ENCODE measurements around the gene HOXA4.

The HOXA4 gene

DNA sequence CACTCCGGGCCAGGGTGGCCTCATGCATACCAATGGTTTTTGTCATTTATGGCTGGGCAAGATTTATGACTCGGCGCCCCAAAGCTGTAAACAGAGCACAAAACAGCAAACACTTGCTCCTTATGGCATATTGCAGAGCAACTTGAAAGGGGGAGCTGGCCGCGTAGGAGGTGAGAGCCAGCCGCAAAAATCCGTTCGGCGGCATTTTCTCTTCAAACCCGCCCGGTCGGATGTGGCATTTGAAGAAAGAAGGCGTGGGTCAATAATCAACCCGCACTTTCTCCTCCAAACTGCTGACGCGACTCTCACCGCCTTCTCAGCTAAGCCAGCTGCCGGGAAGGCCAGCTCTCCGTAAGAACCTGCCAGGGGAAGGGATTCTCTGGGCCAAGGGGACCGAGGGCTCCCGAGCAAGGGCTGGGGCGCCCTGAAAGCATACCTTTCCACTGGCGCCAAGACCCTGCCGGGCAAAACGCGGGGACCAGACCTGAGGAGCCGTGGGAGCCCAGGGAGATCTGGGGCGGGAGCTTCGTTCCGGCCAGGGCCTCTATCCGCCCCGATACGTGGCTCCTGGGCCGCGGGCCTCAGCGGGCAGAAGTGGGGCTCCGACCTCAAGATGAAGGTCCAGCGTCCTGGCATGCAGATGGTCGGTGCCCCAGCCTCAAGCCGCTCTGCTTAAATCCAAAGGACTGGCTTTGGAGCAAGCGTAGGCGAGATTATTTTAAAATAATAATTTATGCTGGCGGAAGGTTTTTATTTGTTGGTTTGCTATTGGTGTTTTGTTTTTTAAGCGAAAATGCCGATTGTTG, 15.1 kb downstream of the HOXA4 start:
- DNase-seq: no peak

DNA sequence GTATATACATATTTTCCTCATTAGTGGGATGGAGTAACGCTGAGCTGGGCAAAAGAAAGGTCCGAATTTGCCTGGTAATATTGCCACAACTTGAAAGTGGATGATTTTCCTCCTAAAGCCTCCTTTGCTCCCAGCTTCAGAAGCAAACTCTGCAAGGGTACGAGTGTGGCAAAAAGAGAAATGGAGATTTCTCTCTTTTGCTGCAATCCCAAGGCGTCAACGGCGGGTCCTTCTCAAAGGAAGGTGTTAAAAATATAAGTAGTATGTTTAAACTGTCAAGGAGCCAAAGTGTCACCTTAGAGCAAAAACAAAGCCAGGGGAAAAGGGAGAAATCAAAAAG, 15.7 kb downstream of the HOXA4 start:
- DNase-seq: no peak

DNA sequence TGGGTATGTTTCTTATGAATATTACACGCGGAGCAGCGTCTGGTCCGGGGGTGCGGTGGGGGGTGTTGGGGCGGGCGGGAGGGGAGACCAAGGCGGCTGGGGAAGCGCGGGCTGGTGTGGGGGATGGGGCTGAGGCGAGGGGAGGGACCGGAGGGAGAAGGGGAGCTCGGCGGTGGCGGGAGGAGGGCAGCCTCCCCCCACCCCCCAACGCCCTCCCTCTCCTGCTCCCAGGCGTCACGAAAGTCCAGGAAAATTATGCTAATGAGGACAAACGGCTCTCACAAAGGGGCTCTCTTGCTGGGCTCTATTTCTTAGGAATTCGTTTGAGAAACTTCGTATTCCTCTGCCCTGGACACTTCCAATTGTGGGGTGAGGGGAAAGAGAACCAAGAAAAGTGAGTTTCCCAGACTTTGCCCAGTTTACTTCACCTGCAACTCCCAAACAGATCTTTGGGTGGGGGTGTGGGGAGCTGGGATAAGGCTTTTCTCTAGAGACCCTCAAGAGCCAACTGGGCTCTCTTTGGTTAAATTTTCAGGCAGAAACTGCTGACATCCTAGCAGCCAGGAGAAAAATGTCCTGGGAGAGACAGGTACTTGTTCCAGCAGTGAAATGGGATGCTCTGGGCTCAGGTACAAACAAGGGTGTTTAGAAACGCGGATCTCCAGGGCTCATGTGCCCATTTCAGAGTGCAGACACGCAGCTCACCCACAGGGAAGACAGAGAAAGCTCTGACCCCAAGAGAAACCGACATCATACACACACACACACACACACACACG, 16.4 kb downstream of the HOXA4 start:
- DNase-seq: no peak

DNA sequence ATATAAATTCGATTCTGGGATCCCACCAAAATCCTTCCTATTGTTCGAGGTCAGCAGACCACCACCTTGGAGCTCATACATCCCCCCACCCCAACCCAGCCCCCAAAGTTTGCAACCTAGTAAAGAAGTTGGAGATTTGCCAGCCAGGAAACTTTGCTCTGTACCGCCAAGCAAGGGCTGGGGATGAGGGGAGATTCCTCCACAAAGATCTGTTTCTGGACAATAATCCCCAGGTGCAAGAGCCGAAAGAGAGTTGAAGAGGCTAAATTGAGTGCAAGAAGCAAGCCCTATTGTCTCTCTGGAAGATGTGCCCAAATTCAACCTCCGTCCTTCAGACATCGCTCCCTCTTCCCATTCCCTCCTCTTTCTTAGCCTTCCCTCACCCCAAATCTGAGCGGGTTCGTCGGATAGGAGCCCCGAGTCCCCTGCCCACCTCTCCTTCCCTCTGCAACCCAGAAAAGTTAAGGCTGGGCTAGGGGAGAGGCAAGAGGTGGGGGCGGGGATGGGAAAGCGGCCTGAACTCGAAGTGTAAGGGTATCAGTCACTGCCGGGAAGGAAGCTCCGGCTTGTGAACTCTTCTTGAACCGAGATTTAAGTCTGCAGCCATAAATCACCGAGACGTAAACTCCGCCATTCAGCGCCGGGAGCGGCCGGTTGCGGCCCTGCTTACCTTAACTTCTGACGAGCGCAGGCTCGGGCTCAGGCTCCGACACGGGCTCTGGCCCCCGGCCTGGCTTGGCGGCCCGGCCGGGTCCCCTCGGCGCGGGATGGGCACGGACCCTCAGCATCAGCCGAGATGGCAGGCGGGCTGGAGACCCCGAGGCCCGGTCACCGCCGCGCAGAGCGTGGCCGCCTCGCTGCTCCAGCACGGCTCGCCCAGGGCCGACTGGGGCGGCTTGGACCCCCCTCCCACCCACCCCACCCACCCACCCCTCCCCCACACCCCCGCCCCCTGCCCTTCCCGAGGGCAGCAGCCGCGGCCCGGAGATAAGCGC, 17.3 kb downstream of the HOXA4 start:
- no peak for DNase-seq

DNA sequence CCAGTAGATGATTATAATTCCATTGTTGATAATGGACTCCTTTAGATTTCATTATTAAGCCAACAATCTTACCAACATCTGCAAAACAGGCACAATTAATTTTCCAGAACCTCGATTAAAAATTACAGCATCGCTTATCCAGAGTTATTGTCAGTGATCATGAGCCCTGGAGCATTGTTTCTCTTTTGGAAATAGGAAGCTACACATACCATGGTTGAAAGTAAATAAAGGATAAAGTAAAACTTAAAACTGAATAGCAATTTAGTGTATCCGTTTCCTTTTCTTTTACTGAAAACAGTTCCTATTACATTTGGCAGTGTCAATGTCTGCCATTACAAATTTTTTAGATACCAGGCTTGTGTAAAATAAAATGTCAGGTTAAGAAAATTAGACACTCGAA, 18.2 kb downstream of the HOXA4 start:
- DNase-seq: no peak

DNA sequence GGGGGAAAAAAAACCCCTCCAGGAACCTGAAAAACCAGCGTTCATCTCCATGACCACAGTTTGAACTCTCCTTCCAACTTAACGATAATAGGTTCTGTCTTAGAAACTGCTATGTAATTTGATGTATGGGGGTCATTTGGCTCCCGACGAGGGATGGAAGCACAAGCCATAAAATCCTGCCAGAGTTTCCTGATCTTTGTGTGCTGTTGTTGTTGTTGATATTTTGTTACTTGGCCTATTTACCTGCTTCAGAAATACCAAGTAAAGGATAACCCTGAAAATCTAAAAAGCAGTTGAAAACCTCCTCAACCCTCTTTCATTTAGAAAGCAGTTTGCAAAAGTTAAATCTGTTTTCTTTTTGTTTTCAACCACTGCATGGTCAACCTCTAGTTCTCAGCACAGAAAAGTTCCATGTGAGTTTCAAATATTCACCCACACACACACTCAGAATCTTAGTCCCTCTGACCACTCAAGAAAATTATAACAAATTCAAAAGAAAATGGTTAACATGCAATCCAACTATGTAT, 18.7 kb downstream of the HOXA4 start:
- no peak for DNase-seq

DNA sequence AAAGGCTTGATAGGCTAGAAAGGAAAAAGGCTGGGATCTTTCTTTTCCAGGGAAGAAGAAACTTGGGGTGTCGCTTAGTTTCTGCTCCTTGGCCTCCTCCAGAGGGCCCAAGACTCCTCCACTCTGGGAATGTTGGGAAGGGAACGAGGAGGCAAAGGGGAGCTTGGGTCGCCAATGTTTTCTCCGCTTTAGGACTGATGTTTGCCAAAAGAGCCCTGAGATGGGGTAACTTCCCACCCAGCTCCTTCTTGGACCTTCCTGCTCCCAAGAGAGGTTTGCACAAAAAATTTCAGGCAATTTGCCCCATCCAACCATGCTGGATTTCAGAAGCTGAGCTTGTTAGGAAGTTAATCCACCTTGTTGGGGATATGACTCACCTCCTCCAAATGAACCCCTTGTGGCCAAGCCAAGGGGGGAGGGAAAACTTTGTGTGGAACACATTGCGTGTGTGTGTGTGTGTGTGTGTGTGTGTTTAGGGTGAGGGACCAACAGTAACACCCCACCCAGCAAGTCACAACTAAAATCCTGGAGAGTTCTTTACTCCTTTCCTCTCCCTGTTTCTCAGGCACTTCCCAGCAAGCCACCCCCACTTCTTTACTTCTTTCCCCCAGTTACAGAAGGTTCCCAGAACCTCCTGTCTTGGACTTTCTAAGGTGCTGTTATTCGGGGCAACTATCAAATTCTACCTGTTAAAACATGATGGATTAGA, 19.4 kb downstream of the HOXA4 start:
- no peak for DNase-seq

DNA sequence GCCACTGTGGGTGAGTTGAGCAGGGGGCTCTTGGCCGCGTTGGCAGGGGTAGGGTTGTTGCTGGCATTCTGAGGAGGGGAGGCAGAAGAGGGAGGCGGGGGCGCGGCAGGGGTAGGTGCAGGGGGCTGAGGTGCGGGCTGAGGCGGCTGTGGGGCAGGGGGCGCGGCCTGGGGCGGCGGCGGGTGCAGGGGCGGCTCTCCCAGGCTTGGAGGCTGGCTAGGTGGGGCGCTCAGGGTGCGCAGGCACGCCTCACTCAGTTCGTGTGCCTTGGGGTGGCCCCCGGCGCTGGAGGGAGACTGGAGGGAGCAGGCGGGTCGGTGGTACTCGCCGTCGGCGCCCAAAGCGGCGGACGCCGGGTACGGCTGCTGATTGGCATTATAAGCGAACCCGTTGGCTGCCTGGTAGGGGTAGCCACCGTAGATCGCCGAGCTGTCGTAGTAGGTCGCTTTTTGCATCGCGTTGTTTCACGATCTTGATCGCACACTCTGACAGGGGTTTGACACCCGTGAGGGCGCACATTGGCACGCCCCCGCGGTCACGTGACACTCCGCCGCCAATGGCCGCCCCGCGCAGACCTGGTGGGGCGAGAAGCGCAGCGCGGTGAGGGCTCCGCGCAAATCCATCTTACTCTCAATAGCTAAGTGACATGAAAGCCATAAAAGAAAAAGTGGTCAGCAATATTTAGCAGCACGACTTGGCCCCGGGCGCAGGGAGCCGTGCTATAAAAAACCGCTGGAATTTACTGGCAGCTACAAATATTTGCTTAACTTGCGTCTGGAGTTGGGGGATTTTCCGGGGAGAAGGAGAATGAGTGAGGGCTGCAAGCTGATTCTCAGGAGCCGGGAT, 20.1 kb downstream of the HOXA4 start:
- DNase-seq: no peak

DNA sequence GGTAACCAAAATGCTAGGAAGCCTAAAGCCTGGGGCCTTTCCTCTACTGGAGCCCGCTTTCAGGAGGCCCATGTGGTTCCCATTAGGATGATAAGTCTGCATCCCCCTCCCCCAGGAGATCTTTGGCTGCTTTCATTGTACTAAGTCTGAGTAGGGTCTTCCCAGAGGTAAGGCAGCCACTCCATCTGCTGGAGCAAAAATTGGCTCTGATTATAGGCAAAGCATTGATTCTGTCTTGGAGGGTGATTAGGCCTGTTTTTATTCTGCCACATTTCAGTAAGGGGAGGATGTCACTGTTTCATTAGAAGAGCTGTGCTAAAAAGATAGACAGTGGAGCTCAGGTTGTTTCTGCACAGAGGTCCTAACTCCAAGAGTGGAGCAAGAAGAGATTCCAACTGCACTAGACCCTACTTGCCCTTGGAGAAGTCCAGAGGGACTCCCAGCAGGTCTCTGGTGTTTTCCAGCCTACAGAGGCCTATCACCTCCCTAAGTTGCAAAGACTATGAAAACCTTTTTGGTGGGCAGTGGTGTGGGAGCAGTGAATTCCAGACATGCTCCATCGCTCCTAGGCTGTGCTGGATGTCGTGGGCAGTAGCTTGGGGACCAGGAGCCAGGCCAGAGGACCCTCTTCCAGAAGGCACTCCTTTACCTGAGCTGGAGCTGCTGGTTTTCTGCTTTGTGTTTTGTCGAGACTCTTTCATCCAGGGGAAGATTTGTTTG, 20.9 kb downstream of the HOXA4 start:
- no peak for DNase-seq

DNA sequence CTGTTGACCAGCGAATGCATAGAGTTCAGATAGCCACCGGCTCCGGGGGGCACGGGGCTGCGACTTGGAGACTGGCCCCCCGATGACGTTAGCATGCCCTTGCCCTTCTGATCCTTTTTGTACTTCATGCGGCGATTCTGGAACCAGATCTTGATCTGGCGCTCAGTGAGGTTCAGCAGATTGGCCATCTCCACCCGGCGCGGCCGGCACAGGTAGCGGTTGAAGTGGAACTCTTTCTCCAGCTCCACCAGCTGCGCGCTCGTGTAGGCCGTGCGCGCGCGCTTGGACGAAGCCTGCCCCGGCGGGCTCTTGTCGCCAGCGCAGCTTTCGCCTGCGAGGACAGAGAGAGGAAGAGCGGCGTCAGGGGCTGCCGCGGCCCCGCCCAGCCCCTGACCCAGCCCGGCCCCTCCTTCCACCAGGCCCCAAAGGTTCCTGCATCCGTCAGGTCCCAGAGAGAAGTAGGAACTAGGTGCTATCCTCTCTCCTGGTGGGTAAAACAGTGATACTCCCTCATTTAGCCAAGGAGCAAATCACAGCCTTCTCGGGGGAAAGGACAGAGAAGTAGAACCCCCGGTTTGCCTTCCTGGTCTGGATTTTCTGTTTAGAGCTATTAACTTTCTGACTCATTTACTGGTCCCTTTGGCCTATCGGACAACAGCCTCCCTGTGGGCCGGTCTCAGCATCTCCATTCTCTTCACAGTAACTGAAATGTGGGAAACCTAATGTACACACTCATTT, 22.0 kb downstream of the HOXA4 start:
- no peak for DNase-seq

DNA sequence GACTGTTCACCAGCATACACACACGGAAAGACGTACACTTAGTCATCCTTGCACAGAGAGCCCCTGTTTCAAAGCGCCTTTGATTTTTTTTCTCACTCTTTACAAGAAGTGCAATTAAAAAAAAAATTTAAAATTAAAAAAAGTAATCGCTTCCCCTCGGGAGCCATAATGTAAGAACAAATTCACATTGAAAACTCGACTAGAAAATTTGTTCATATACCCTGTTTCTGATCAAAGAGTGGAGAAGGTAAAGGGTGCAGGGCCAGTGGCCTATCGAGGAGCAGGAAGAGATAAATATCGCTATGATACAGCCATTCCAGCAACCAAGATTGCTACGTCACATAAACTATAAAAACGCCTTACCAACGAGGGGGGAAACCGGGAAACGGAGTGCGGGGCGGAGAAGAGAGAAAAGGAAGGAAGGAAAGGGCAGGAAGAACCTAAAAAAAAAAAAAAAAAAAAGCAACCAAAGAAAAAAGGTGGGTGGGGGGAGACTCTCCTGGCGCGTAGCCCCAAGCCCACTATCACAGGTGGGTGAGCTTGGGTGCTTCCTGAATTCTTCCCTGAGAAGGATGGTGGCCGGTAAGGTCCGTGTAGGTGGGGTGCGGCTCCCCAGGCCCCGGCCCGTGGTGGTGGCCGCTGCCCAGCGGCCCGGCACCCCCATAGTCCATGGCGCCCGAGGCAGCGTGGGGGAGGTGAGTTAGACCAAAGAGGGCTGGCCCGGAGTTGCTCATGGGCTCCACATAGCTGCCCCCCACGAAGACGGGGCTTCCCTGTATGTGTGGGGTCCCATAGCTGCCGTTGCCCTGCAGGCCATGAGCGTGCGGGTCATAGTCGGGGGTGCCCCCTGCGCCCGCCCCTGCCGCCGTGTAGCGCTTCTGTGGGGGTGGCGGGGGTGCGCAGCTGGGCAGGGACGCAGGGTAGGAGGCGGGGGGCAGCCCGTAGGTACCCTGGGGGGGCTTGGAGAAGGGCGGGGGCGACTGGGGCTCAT, 22.9 kb downstream of the HOXA4 start:
- DNase-seq: no peak

DNA sequence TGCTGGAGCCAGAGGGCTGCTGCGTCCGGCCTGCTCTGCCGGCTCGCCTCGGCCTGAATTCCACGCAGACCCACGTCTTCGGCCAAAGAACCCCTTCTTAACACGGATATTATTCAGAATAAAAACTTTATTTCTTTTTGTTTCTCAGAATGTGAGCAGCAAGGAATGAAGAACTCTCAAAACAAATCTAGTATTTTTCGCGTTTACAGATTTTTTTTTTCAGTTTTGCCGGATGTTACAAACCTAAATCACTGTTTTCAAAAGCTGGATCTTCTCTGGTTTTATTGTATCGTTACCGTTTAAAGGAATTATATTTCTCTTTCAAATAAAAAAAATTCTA, 23.7 kb downstream of the HOXA4 start:
- DNase-seq: no peak

DNA sequence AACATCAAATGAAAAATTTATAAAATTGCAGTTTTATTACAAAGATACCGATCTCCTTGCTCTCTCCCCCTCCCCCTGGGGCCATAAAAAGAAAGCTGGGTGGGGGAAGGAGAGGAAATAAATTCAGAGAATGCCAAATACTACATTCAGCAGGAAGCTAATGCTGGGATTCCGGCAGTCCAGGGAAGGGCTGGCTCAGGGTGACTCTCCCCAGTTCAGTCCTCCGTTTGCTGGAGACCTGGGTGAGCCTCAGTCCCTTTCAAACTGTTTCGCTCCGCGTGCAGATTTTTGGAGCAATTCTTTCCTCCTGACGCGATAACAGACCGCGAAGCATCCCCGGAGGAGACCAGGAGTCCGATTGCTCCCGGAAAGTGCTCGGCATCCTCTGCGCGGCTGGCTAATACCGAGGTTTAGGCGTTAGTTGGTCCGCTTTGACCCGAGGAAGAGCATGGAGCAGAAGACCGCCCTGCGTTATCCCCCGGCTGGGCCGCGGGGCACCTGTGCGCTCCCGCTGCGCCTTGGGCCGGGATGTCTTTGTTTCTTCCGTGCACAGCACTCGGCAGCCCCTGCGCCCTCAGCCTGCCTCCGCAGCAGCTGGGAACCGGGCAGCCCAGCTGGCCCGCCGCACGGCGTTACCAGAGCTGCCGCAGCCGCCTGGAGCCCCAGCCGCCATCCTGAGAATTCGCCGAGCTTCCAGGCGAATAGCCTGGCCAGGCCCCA, 24.2 kb downstream of the HOXA4 start:
- DNase-seq: no peak

DNA sequence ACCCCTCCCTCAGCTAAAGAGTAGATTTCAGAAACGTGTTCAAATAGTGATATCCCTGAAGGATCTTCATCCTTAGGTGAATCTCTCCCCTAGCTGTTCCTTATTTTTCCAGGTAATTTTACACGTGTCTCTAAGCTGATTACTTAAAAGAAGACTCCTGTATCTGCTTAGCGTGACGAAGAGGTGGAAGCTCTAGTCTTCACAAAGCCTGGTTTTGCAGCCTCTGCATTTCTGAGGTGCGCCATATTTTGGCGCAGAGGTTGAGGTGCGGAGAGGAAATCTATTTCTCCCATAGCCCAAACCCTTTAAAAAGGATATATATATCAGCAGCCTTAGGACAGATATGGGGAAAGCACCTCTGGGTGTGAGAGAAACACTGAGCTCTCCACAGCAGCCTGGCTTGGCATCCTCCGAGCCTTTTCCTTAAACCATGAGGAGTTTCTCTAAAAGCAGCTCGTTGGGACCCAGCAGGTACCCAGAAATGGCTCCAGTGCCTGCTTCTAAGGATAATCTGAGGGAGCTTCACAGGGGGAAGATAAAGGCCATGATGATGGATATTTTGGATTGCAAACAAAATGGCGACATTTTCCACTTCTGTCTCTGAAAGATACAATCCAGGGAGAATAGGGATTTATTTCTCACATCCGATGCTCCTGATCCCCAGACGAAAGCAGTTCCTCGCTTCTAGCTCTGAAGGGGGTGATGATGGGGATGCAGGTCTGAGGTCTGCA, 25.1 kb downstream of the HOXA4 start:
- no peak for DNase-seq

DNA sequence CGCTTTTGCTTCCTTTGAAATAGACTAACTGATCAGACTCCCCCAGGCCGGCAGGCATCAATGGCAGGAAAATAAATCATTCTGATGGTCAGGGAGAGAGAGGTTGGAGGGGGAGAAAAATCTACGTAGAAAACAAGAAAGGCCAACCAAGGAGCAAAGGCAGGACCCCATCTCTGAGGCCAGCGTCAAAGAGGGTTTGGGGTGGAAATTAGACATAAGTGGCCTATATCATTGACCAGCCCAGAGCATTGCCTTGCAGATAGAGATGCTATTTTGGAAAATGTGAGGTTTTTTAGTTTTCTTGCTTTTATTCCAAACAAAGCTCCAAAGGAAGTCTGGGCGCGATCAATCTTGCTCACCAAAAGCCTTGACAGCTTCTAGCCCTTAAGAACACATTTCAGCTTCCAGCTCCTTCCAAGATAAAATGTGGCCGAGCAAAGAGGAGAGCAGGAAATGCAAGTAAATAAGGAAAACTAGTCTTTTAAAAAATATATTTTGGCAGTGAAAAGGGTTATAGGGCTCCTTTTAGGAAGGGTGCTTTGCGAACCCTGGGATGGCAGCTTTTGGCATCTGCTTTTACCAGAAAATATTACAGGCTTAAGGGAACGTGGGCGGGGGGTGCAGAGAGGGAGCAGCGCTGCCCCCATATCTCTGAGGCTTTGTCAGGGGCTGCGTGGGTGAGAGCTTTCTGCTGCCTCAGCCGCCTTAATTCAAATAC, 26.1 kb downstream of the HOXA4 start:
- no peak for DNase-seq

DNA sequence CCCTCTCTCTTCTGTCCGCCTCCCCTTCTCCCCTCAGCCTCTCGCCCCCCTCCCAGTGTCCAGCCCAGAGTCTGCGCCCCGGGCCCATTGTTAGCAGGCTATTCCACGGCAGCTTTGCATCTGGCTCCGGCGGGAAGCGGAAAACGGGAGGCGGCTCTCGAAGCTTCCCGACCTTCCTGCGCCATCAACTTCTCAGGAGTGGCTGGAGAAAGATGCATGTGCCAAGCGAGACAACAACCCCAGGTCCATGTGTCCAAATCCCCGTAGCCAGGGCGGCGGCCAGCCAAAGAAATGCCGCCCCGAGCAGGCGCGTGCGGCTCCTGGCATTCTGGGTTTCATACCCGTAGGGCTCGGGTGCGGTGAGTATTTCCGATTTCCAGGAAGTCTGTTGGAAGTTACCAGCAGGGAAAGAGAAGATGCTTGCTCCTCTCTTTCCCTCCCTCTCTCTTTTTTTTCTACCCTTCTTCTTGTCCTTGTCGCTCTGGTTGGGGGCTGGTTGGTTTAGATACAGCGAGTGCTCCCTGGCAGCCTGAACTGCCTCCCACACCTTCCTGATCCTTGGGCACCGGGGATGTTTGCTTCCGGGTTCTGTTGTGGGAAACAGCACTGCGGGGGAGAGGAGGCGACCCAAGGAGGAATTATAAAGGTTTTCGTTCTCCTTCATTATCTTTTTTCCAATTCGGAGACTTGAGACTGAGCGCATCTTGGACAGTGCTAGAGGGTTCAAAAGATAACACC, 26.9 kb downstream of the HOXA4 start:
- DNase-seq: no peak

Data from SHP77 treated with DMSO at 0.1 percent for 48 hours (cell line).